ENCODE results near the gene KIAA0040.

The KIAA0040 gene

GRCh38 chr1:175192111-175192629 is 406 bp downstream of the KIAA0040 start:
- no peak overlapping the region for H3K4me3 ChIP-seq (ENCODE audit: low read depth, low read length)
- no peak overlapping the region for H3K27ac ChIP-seq
- H3K9me3 ChIP-seq (ENCODE audit: severe bottlenecking) = no peaks in the 10 kb centered on the region
- no peaks in the 10 kb centered on the region for H3K36me3 ChIP-seq
- TF ChIP-seq CTCF (IDR thresholded peaks at IDR 0.05; ENCODE audit: low read depth, low read length) = no peak
- no peaks in the 10 kb centered on the region for H3K27me3 ChIP-seq (ENCODE audit: insufficient read depth, low read depth, severe bottlenecking)
- no peak for DNase-seq

DNA sequence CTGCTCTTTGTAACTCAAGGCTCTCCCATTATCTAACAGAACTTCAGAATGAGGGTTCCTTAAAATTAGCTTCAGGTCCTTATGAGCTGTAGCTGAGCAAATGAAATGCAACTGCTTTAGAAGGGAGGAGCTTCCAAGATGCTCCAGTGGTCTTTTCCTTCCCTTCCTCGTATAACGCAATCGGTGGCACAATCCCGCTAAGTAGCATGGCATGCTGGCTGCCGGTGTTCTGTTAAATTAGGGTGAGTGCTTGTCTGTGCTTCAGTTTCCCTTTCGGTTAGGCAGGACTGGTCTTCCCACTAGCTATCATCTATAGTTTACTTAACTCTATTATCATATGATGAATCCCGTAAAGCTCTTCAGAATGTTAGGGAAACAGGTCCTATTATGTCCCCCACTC is 917 bp downstream of the KIAA0040 start:
- no peak for DNase-seq
- no peaks in the 10 kb centered on the region for H3K27me3 ChIP-seq (ENCODE audit: insufficient read depth, low read depth, severe bottlenecking)
- H3K27ac ChIP-seq = no peak overlapping the region
- TF ChIP-seq CTCF (IDR thresholded peaks at IDR 0.05; ENCODE audit: low read depth, low read length) = no peak
- no peaks in the 10 kb centered on the region for H3K9me3 ChIP-seq (ENCODE audit: severe bottlenecking)
- no peaks in the 10 kb centered on the region for H3K36me3 ChIP-seq
- H3K4me3 ChIP-seq (ENCODE audit: low read depth, low read length) = no peak overlapping the region

DNA sequence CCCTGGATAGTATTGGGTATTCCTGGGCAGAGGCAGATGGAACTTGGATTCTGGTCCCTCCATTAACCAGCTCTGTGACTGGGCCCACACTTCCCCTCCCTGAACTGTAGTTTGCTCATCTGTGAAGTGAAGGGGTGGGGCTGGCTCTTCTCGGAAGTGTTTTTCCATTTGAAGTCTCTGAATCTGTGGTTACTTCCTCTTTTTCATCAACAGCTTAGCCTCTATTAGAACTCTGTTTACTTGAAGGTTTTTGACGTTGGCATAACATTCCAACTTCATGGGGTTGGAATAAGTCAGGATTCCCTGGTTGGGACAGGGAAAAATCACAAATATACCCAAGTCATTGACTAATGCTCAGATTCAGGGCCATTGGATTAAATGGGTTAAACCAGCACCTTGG is 3.6 kb downstream of the KIAA0040 start:
- H3K4me3 ChIP-seq (ENCODE audit: low read depth, low read length) = no peak overlapping the region
- no peak overlapping the region for H3K27ac ChIP-seq
- no peak for DNase-seq
- no peaks in the 10 kb centered on the region for H3K9me3 ChIP-seq (ENCODE audit: severe bottlenecking)
- no peak for TF ChIP-seq CTCF (IDR thresholded peaks at IDR 0.05; ENCODE audit: low read depth, low read length)
- no peaks in the 10 kb centered on the region for H3K27me3 ChIP-seq (ENCODE audit: insufficient read depth, low read depth, severe bottlenecking)
- no peaks in the 10 kb centered on the region for H3K36me3 ChIP-seq

GRCh38 chr1:175186433-175187160 is 6.0 kb downstream of the KIAA0040 start:
- TF ChIP-seq CTCF (IDR thresholded peaks at IDR 0.05; ENCODE audit: low read depth, low read length) = no peak

GRCh38 chr1:175185903-175186302 is 6.7 kb downstream of the KIAA0040 start:
- DNase-seq = no peak
- H3K9me3 ChIP-seq (ENCODE audit: severe bottlenecking) = no peaks in the 10 kb centered on the region
- no peak overlapping the region for H3K27ac ChIP-seq
- TF ChIP-seq CTCF (IDR thresholded peaks at IDR 0.05; ENCODE audit: low read depth, low read length) = no peak
- H3K27me3 ChIP-seq (ENCODE audit: insufficient read depth, low read depth, severe bottlenecking) = no peaks in the 10 kb centered on the region
- no peaks in the 10 kb centered on the region for H3K36me3 ChIP-seq
- H3K4me3 ChIP-seq (ENCODE audit: low read depth, low read length) = no peak overlapping the region

More at GRCh38 chr1:175186433-175187160, 6.0 kb downstream of the KIAA0040 start:
- H3K36me3 ChIP-seq = no peaks in the 10 kb centered on the region
- no peak for DNase-seq
- no peaks in the 10 kb centered on the region for H3K27me3 ChIP-seq (ENCODE audit: insufficient read depth, low read depth, severe bottlenecking)
- no peaks in the 10 kb centered on the region for H3K9me3 ChIP-seq (ENCODE audit: severe bottlenecking)
- H3K27ac ChIP-seq = no peak overlapping the region
- H3K4me3 ChIP-seq (ENCODE audit: low read depth, low read length) = no peak overlapping the region

DNA sequence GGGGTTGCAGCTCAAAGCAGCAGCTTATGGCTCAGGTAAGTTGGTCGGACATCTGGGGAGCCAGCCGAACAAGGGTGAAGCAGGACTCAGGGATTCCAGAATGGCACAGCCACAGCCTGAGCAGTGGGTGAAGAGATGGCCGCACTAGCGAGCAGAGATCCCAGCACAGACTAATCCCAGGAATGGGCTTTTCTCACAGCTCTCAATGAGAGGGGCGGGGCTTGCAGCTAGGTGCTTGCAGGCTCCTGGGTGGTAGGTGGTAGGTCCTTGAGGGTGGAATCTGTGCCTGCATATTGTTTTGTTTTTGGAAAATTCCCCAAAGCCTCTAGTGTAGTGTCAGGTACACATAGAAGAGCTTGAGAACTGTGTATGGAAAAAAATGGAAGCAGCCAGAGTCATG is 9.0 kb downstream of the KIAA0040 start:
- Histone ChIP-seq H3K9me3 (ENCODE audit: severe bottlenecking) (no peaks in the 10 kb centered on the region), H3K27ac (no peak overlapping the region), H3K27me3 (ENCODE audit: insufficient read depth, low read depth, severe bottlenecking) (no peaks in the 10 kb centered on the region), H3K4me3 (ENCODE audit: low read depth, low read length) (no peak overlapping the region), H3K36me3 (no peaks in the 10 kb centered on the region)
- no peak for TF ChIP-seq CTCF (IDR thresholded peaks at IDR 0.05; ENCODE audit: low read depth, low read length)
- DNase-seq = peak; percentile 54
